A549 (cell line): ENCODE results near the gene CCDC40. TPM values are rescaled to one million over a fixed set of nuclear protein-coding genes. Genes with fewer than 3 reads are reported as not detected.

Source experiments
- ATAC-seq, 2 experiments: fragments of 200-7000 bp in 1 of 2; fragments of >200 bp in 1 of 2; cut with Nextera tagmentation in 1 of 2; cut with Tn5 transposase in 1 of 2; 3 replicates each; pipeline versions ENCODE4 v1.8.0 to v1.9.1; 2018 to 2020; ENCODE audit warnings: mild to moderate bottlenecking in 1 of 2, moderate library complexity in 1 of 2
- CTCF ChIA-PET: fragments of 300-600 bp; sonication (Branson Sonifier 250); formaldehyde crosslinking; extraction: SDS; loops from one replicate; lab custom pipeline; 2021; ENCODE audit warnings: antibody characterized with exemption, inconsistent platforms; lab: Yijun Ruan, JAX
- POLR2A ChIA-PET: fragments of 350-600 bp; formaldehyde crosslinking; extraction: SDS; loops from one replicate; lab custom pipeline; 2021; ENCODE audit warnings: antibody characterized with exemption, inconsistent platforms; lab: Yijun Ruan, JAX
- DNase-seq, 2 experiments: peaks; one replicate each; pipeline versions ENCODE4 v3.0.0 to v3.0.0-alpha.2; 2011 to 2016; ENCODE audit warnings: low read depth in 1 of 2, low spot score in 1 of 2
- FAIRE-seq: peaks from 2 replicates; lab custom pipeline; 2011; peaks lifted over from hg19 to GRCh38; lab: Jason Lieb, UNC
- H3K27ac ChIP-seq, 2 experiments: fragments of >200 bp; sonication (Bioruptor Twin); formaldehyde crosslinking; 3 replicates each; pipeline ENCODE4 v1.5.1; 2016 to 2017
- H3K4me1 ChIP-seq: fragments of >200 bp; sonication (Bioruptor Twin); formaldehyde crosslinking; 3 replicates; pipeline ENCODE4 v1.6.1; 2016
- H3K4me2 ChIP-seq: fragments of >200 bp; sonication (Bioruptor Twin); formaldehyde crosslinking; 3 replicates; pipeline ENCODE4 v1.6.1; 2016
- H3K4me3 ChIP-seq: fragments of >200 bp; sonication (Bioruptor Twin); formaldehyde crosslinking; 3 replicates; pipeline ENCODE4 v1.5.1; 2016
- H3K9me3 ChIP-seq: fragments of >200 bp; sonication (Bioruptor Twin); formaldehyde crosslinking; 3 replicates; pipeline ENCODE4 v1.6.1; 2016
- ATOH8 ChIP-seq: fragments of 250-450 bp; sonication (Bioruptor Pico); IDR thresholded peaks from 2 replicates; pipeline ENCODE4 v1.5.0; 2020; ENCODE audit warnings: low read depth, mild to moderate bottlenecking, moderate library complexity
- BCL3 ChIP-seq: fragments of >200 bp; sonication (Bioruptor Twin); formaldehyde crosslinking; IDR thresholded peaks from 3 replicates; pipeline ENCODE4 v1.6.1; 2016
- CBX2 ChIP-seq: fragments of 200-600 bp; sonication (generic); IDR thresholded peaks from 2 replicates; pipeline ENCODE4 v1.6.1; 2016; ENCODE audit warnings: low read depth, mild to moderate bottlenecking, borderline replicate concordance
- CTCF ChIP-seq: fragments of >200 bp; sonication (Bioruptor Twin); formaldehyde crosslinking; IDR thresholded peaks from 3 replicates; pipeline ENCODE4 v1.5.1; 2016
- E2F6 ChIP-seq: IDR thresholded peaks from 2 replicates; pipeline ENCODE4 v1.6.1; 2012; ENCODE audit warnings: low read depth, borderline replicate concordance
- EHF ChIP-seq: fragments of 250-450 bp; sonication (Bioruptor Pico); IDR thresholded peaks from 2 replicates; pipeline ENCODE4 v1.5.0; 2020; ENCODE audit warnings: mild to moderate bottlenecking
- FOSL2 ChIP-seq, 2 experiments: fragments of 450-650 bp in 1 of 2; fragments of >200 bp in 1 of 2; sonication (Bioruptor Twin) in 1 of 2; formaldehyde crosslinking; IDR thresholded peaks; 2 replicates each; pipeline versions ENCODE4 v1.5.0 to v1.6.1; 2016 to 2020; ENCODE audit warnings: mild to moderate bottlenecking in 1 of 2, moderate library complexity in 1 of 2
- HDAC2 ChIP-seq: fragments of 200-600 bp; sonication (generic); IDR thresholded peaks from 2 replicates; pipeline ENCODE4 v1.6.1; 2016
- HES2 ChIP-seq: fragments of >200 bp; sonication (Bioruptor Twin); formaldehyde crosslinking; IDR thresholded peaks from 2 replicates; pipeline ENCODE4 v1.6.1; 2016
- JUNB ChIP-seq: fragments of >200 bp; sonication (Bioruptor Twin); formaldehyde crosslinking; IDR thresholded peaks from 2 replicates; pipeline ENCODE4 v1.6.1; 2016
- MAFK ChIP-seq: fragments of 450-650 bp; IDR thresholded peaks from 2 replicates; pipeline ENCODE4 v1.6.1; 2014; ENCODE audit not compliant: partially characterized antibody
- NFE2L2 ChIP-seq: fragments of 150-350 bp; conservative IDR thresholded peaks from 2 replicates; pipeline ENCODE4 v1.6.1; 2014; ENCODE audit warnings: low read length
- NPAS2 ChIP-seq: fragments of 250-450 bp; sonication (Bioruptor Pico); IDR thresholded peaks from 2 replicates; pipeline ENCODE4 v1.8.0; 2022; ENCODE audit warnings: mild to moderate bottlenecking, moderate library complexity, borderline replicate concordance
- NR3C1 ChIP-seq: fragments of >200 bp; sonication (Bioruptor Twin); formaldehyde crosslinking; IDR thresholded peaks from 3 replicates; pipeline ENCODE4 v1.6.1; 2017
- PBX3 ChIP-seq: IDR thresholded peaks from 2 replicates; pipeline ENCODE4 v1.6.1; 2012
- POLR2A ChIP-seq: IDR thresholded peaks from 2 replicates; pipeline ENCODE4 v1.6.1; 2012; ENCODE audit warnings: mild to moderate bottlenecking, low read length
- RAD21 ChIP-seq, 2 experiments: fragments of >200 bp in 1 of 2; sonication (Bioruptor Twin) in 1 of 2; formaldehyde crosslinking in 1 of 2; IDR thresholded peaks in 1 of 2; conservative IDR thresholded peaks in 1 of 2; 2 replicates in 1 of 2; 3 replicates in 1 of 2; pipeline ENCODE4 v1.6.1; 2012 to 2018; ENCODE audit warnings: inconsistent platforms in 1 of 2
- SREBF2 ChIP-seq: fragments of 450-650 bp; IDR thresholded peaks from 2 replicates; pipeline ENCODE4 v1.6.1; 2014; ENCODE audit warnings: mild to moderate bottlenecking, moderate library complexity
- TFCP2L1 ChIP-seq: fragments of 250-450 bp; sonication (Bioruptor Pico); IDR thresholded peaks from 2 replicates; pipeline ENCODE4 v1.5.0; 2021; ENCODE audit warnings: mild to moderate bottlenecking
- ZSCAN20 ChIP-seq: fragments of 250-450 bp; sonication (Bioruptor Pico); IDR thresholded peaks from 2 replicates; pipeline ENCODE4 v1.8.0; 2022; ENCODE audit warnings: mild to moderate bottlenecking, moderate library complexity
- WGBS: methylation state at CpG from one replicate; pipeline ENCODE4 v1.1.6; 2017; ENCODE audit errors: missing lambda C conversion rate; 5-methylcytosine and 5-hydroxymethylcytosine counted together
- polyA plus RNA-seq, 4 experiments: library from polyadenylated mRNA; depleted of rRNA in 3 of 4; stranded (reverse); fragments of >200 nt; fragmentation: RNase III in 1 of 4; extraction: RNeasy Plus Mini Kit Qiagen cat#74134 plus additional on column Dnase treatment in 1 of 4; gene quantifications; 2 replicates in 3 of 4; 3 replicates in 1 of 4; pipeline ENCODE4 v1.2.3, GENCODE V29; 2011 to 2017

Gene CCDC40
- polyA plus RNA-seq, 2 of the 4 experiments (the other 2 are of a cell fraction), result 5.9 to 11.3 TPM

GRCh38 chr17:80106176-80106575, 69.7 kb downstream of the CCDC40 start:
- no peak for TF ChIP-seq EHF (CRISPR knock-in tag)
- Histone ChIP-seq H3K4me1 (peaks cover 7% of the 10 kb centered on the region), H3K4me3 (no peak overlapping the region), H3K4me2 (no peak overlapping the region), H3K9me3 (no peaks in the 10 kb centered on the region), H3K27ac (no peak overlapping the region)
- no peak for FAIRE-seq
- ChIA-PET POLR2A (no interaction called here), CTCF (interaction anchor here (0.5 to 1.6 kb wide), 5 partner anchors 24 to 147 kb away, joined by 3 to 9 read pairs (median 5); no protein-coding TSS in a partner anchor)
- no peak for ATAC-seq
- DNase-seq, result no peak
- WGBS, result 86% methylated on average over 10 of the region's 10 CpGs

- Histone ChIP-seq H3K4me1 (peaks cover 7% of the 10 kb centered on the region), H3K9me3 (no peaks in the 10 kb centered on the region), H3K4me2 (no peak overlapping the region), H3K4me3 (no peak overlapping the region), H3K27ac (no peak overlapping the region)
- ChIA-PET POLR2A (no interaction called here), CTCF (interaction anchor here (0.5 to 1.6 kb wide), 6 partner anchors 11 to 147 kb away, joined by 3 to 9 read pairs (median 4); no protein-coding TSS in a partner anchor)
- WGBS, result 88% methylated on average over 12 of the region's 12 CpGs
- FAIRE-seq, result no peak
- no peak for DNase-seq
- ATAC-seq, result no peak
- TF ChIP-seq CBX2, result no peak
- TF ChIP-seq POLR2A, result no peak
These were observed 70.3 kb downstream of the CCDC40 start for GRCh38 chr17:80106751-80107150.

- no peak for FAIRE-seq
- no peak overlapping the region for H3K27ac ChIP-seq
- 93% methylated on average over 46 of the region's 46 CpGs for WGBS
- no peaks in the 10 kb centered on the region for H3K9me3 ChIP-seq
- no peak overlapping the region for H3K4me3 ChIP-seq
- no peak for DNase-seq
- ChIA-PET POLR2A (no interaction called here), CTCF (interaction anchor here (0.5 to 1.6 kb wide), 9 partner anchors 10 to 120 kb away, joined by 3 to 9 read pairs (median 3); no protein-coding TSS in a partner anchor)
- TF ChIP-seq ATOH8, result no peak
- no peak for ATAC-seq
- H3K4me1 ChIP-seq, result peaks cover 3% of the 10 kb centered on the region
- no peak overlapping the region for H3K4me2 ChIP-seq
These were observed 71.0 kb downstream of the CCDC40 start for GRCh38 chr17:80107231-80108021.

- CTCF ChIA-PET, result interaction anchor here (0.5 to 11.7 kb wide), 8 partner anchors 7 to 119 kb away, joined by 3 to 99 read pairs (median 4); partner anchors contain the start of gene GAA
- FAIRE-seq, result no peak
- POLR2A ChIA-PET, result no interaction called here
- no peak for TF ChIP-seq NFE2L2
- no peak for TF ChIP-seq NPAS2 (CRISPR knock-in tag)
- TF ChIP-seq HDAC2, result no peak
- TF ChIP-seq CTCF, result no peak
- no peak for TF ChIP-seq FOSL2 (IDR thresholded peaks at IDR 0.05)
- TF ChIP-seq FOSL2 (CRISPR knock-in tag; IDR thresholded peaks at IDR 0.05), result no peak
- TF ChIP-seq NR3C1, result no peak
- no peak for TF ChIP-seq ATOH8
- no peak for TF ChIP-seq BCL3
- TF ChIP-seq MAFK, result no peak
- TF ChIP-seq PBX3, result no peak
- no peak for TF ChIP-seq TFCP2L1 (CRISPR knock-in tag)
- TF ChIP-seq RAD21 (conservative IDR thresholded peaks at IDR 0.05 in 1 of 2, IDR thresholded peaks at IDR 0.05 in 1 of 2), result no peak
- TF ChIP-seq E2F6, result no peak
- TF ChIP-seq HES2, result no peak
- no peak for TF ChIP-seq ZSCAN20 (CRISPR knock-in tag)
- TF ChIP-seq JUNB, result no peak
- no peak for TF ChIP-seq SREBF2
These were observed 71.9 kb downstream of the CCDC40 start for GRCh38 chr17:80108036-80108971.

More at GRCh38 chr17:80108036-80108971, 71.9 kb downstream of the CCDC40 start:
- Histone ChIP-seq H3K27ac (no peak overlapping the region), H3K9me3 (no peaks in the 10 kb centered on the region), H3K4me2 (no peak overlapping the region), H3K4me1 (no peaks in the 10 kb centered on the region), H3K4me3 (no peak overlapping the region)
- ATAC-seq (no peak), DNase-seq (no peak)
- 90% methylated on average over 36 of the region's 40 CpGs for WGBS
